GM12892 (cell line): ENCODE measurements around the gene NME3.

ENCODE experiments used
- DNase-seq: peaks from one replicate; pipeline ENCODE4 v3.0.0; 2011; ENCODE audit not compliant: insufficient read length
- FAIRE-seq: peaks from 2 replicates; lab custom pipeline; 2011; peaks lifted over from hg19 to GRCh38; lab: Jason Lieb, UNC
- POLR2A ChIP-seq: IDR thresholded peaks from 2 replicates; pipeline ENCODE4 v1.6.1; 2011; ENCODE audit warnings: low read depth, low read length, control low read depth
- POLR2AphosphoS5 ChIP-seq: IDR thresholded peaks from 2 replicates; pipeline ENCODE4 v1.6.1; 2011; ENCODE audit warnings: low read depth, low read length, control low read depth
- TAF1 ChIP-seq: IDR thresholded peaks from 2 replicates; pipeline ENCODE4 v1.6.1; 2011; ENCODE audit warnings: low read depth, mild to moderate bottlenecking, control low read depth, low read length, borderline replicate concordance

NME3 gene

DNA sequence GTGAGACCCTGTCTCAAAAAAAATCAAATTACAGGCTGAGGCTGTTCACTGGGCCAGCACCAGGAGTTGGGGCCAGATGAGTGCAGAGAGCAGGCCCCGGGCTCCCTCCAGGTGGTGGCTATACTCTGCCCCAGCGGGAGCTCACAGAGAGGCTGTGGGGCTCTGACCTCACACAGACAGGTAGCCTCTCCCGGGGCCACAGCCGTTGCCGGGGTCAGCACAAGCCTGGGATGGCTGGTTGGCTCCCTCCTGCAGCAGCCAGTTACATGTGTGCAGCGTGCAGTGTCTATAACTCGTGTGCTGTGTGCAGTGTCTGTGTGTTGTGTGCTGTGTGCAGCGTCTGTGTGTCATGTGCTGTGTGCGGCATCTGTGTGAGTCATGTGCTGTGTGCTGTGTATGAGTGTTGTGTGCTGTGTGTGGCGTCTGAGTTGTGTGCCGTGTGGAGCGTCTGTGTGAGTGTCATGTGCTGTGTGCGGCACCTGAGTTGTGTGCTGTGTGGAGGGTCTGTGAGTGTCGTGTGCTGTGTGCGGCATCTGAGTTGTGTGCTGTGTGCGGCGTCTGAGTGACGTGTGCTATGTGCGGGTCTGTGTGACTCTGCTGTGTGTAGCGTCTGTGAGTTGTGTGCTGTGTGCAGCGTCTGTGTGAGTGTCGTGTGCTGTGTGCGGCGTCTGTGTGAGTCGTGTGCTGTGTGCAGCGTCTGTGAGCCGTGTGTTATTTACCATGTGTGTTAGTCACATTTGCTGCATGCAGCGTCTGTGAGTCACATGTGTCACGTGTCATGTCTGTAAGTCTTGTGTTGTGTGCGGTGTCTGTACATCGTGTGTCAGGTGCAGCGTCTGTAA is 44.5 kb downstream of the NME3 start:
- FAIRE-seq, result no peak
- no peak for TF ChIP-seq TAF1

GRCh38 chr16:1724491-1724890 is 46.9 kb downstream of the NME3 start:
- no peak for DNase-seq
- TF ChIP-seq POLR2AphosphoS5, result no peak
- no peak for TF ChIP-seq TAF1
- TF ChIP-seq POLR2A, result no peak
- no peak for FAIRE-seq

More for the DNA sequence above, 44.5 kb downstream of the NME3 start:
- DNase-seq, result no peak

- no peak for DNase-seq
- FAIRE-seq, result no peak
- no peak for TF ChIP-seq POLR2AphosphoS5
- no peak for TF ChIP-seq POLR2A
- no peak for TF ChIP-seq TAF1
Observed at GRCh38 chr16:1723450-1724147, 47.7 kb downstream of the NME3 start.

GRCh38 chr16:1721372-1721771 is 50.0 kb downstream of the NME3 start:
- TF ChIP-seq POLR2A, result no peak
- TF ChIP-seq POLR2AphosphoS5, result no peak
- no peak for TF ChIP-seq TAF1
- DNase-seq, result no peak
- FAIRE-seq, result no peak
